Right lobe of liver (tissue), 4 donors: ENCODE measurements around the gene ZSCAN2.
"Not testable (repeated sequence)": the region's sequence is repeated elsewhere in the genome, so short reads cannot be mapped to it uniquely, and the experiment has no call there.

Experiments
- CTCF ChIP-seq, 4 donors: fragments of 200-600 bp in 3 of 4; fragments of 450-650 bp in 1 of 4; IDR thresholded peaks; one replicate each; pipeline versions ENCODE4 v1.5.1 to v1.8.0; 2016 to 2022; ENCODE audit warnings: antibody characterized with exemption in 4 of 4, mild to moderate bottlenecking in 2 of 4
- POLR2A ChIP-seq: fragments of 450-650 bp; IDR thresholded peaks from one replicate; pipeline ENCODE4 v1.6.1; 2017; ENCODE audit warnings: antibody characterized with exemption, mild to moderate bottlenecking
- donor health status: DM: no; HTN: no; CAD: no.
- donor health status: DM: no; HTN: no; CAD: no.
- donor health status: DM: no; HTN: yes; CAD: no.

GRCh38 chr15:84551624-84552023 is 49.2 kb upstream of the ZSCAN2 start:
- TF ChIP-seq CTCF (IDR thresholded peaks at IDR 0.05); POLR2A: not testable (repeated sequence)
